GM23248 (cell line): ENCODE results near the gene ZER1. TPM values are rescaled to one million over a fixed set of nuclear protein-coding genes. Genes with fewer than 3 reads are reported as not detected.

Source experiments
- DNase-seq: peaks from one replicate; pipeline ENCODE4 v3.0.0-alpha.2; 2015
- H2AFZ ChIP-seq: fragments of 200-600 bp; sonication (generic); 2 replicates; pipeline ENCODE4 v1.6.1; 2016; ENCODE audit warnings: antibody characterized with exemption
- H3F3A ChIP-seq: fragments of 200-600 bp; sonication (generic); 2 replicates; pipeline ENCODE4 v1.6.1; 2016; ENCODE audit warnings: mild to moderate bottlenecking, antibody characterized with exemption, mixed run types; ENCODE audit not compliant: insufficient read depth
- H3K27ac ChIP-seq: fragments of 200-600 bp; sonication (generic); 2 replicates; pipeline ENCODE4 v1.5.1; 2016; ENCODE audit warnings: mild to moderate bottlenecking
- H3K27me3 ChIP-seq: fragments of 200-600 bp; sonication (generic); replicated peaks from 2 replicates; pipeline ENCODE4 v1.6.1; 2016; ENCODE audit warnings: mild to moderate bottlenecking; ENCODE audit not compliant: insufficient read depth
- H3K36me3 ChIP-seq: fragments of 200-600 bp; sonication (generic); 2 replicates; pipeline ENCODE4 v1.6.1; 2016; ENCODE audit warnings: low read depth, mild to moderate bottlenecking
- H3K4me1 ChIP-seq: fragments of 200-600 bp; sonication (generic); 2 replicates; pipeline ENCODE4 v1.6.1; 2016; ENCODE audit warnings: mild to moderate bottlenecking; ENCODE audit not compliant: insufficient read depth
- H3K4me2 ChIP-seq: fragments of 200-600 bp; sonication (generic); one replicate; pipeline ENCODE4 v1.6.1; 2016; ENCODE audit warnings: mild to moderate bottlenecking; ENCODE audit not compliant: unreplicated experiment
- H3K4me3 ChIP-seq: fragments of 200-600 bp; sonication (generic); 2 replicates; pipeline ENCODE4 v1.5.1; 2016; ENCODE audit warnings: mild to moderate bottlenecking
- H3K79me2 ChIP-seq: fragments of 200-600 bp; sonication (generic); 2 replicates; pipeline ENCODE4 v1.6.1; 2016; ENCODE audit warnings: mild to moderate bottlenecking; ENCODE audit not compliant: insufficient read depth
- H3K9ac ChIP-seq: fragments of 200-600 bp; sonication (generic); 2 replicates; pipeline ENCODE4 v1.6.1; 2016; ENCODE audit warnings: mild to moderate bottlenecking
- H3K9me2 ChIP-seq: fragments of 200-600 bp; sonication (generic); 2 replicates; pipeline ENCODE4 v1.6.1; 2016; ENCODE audit warnings: mixed run types, mild to moderate bottlenecking, moderate library complexity; ENCODE audit not compliant: insufficient read depth
- H3K9me3 ChIP-seq: fragments of 200-600 bp; sonication (generic); one replicate; pipeline ENCODE4 v1.6.1; 2017; ENCODE audit warnings: low read depth
- H4K20me1 ChIP-seq: fragments of 200-600 bp; sonication (generic); 2 replicates; pipeline ENCODE4 v1.6.0; 2016; ENCODE audit not compliant: insufficient read depth
- EZH2 ChIP-seq: fragments of 200-600 bp; sonication (generic); IDR thresholded peaks from 2 replicates; pipeline ENCODE4 v1.6.1; 2018; ENCODE audit warnings: antibody characterized with exemption, mild to moderate bottlenecking; ENCODE audit not compliant: insufficient read depth, poor library complexity, severe bottlenecking
- EZH2phosphoT487 ChIP-seq: fragments of 200-600 bp; sonication (generic); IDR thresholded peaks from 2 replicates; pipeline ENCODE4 v1.6.1; 2018; ENCODE audit warnings: antibody characterized with exemption, moderate library complexity, mild to moderate bottlenecking, low read depth; ENCODE audit not compliant: insufficient read depth
- WGBS, 2 experiments: methylation state at CpG; one replicate each; pipeline ENCODE4 v1.1.6; 2015 to 2017; ENCODE audit warnings: low lambda C conversion rate in 2 of 2, low coverage in 1 of 2; ENCODE audit errors: missing lambda C conversion rate in 2 of 2; 5-methylcytosine and 5-hydroxymethylcytosine counted together
- in situ Hi-C: fragments of 300-500 bp; cut with MboI; formaldehyde crosslinking; loops from 2 replicates; pipeline ENCODE4 v1.15.0; 2020
- polyA plus RNA-seq: library from polyadenylated mRNA; unstranded; fragments of >200 nt; fragmentation: Nextera tagmentation; extraction: Ambion mirVana; gene quantifications from 2 replicates; pipeline ENCODE4 v1.2.1, GENCODE V29; 2016
- total RNA-seq: library from RNA; depleted of rRNA; stranded (reverse); fragments of >200 nt; shearing (Covaris generic); gene quantifications from 2 replicates; pipeline ENCODE4 v1.2.3, GENCODE V29; 2014; rRNA removed

The ZER1 gene
- 28.9 and 61.7 TPM in 2 replicates for total RNA-seq
- 18.7 and 20.0 TPM in 2 replicates for polyA plus RNA-seq

DNA sequence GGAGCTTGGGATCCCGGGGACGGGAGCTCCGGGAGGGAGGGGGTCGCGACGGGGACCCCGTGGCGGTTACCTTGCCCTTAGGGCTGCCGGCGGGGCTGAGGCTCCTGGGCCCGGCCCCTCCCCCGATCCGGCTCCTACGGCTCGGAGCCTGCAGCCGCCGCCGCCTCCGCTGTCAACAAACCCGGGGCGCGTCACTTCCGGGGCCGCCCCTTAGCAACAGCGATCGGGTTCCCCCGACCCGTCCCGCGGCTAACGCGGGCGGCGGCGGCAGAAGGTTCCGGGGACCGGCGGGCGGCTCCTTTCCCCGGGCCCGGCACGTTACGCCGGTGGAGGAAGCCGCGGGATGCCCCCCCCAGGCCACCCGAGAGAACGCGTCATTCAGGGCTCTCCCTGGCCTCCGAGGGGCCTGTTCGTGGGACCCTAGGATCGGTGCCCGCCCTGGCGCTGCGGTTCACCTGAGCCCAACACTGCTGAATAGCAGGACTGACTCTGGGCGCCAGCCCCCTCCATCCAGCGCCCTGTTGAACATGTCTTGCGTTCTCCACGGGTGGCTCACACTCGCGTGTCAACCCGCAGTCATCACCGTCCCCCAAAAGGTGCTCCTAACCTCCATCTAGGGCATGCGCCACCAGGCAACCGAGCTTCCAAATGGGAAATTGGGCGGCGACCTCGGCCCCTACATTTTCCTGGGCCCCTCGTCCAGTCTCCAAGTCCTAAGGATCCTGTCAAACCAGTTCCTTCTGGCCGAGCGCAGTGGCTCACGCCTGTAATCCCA lies at the start of gene ZER1:
ZER1 (minus strand) TSS at position 183 of the 775 bp plus-strand sequence. CDS start 16,362 bp downstream, outside the sequence.
- no peaks in the 10 kb centered on the region for H4K20me1 ChIP-seq
- H3K4me1 ChIP-seq, result peaks cover 5% of the 10 kb centered on the region
- no peaks in the 10 kb centered on the region for H3K27me3 ChIP-seq
- H3K9me2 ChIP-seq, result no peaks in the 10 kb centered on the region
- H3K4me2 ChIP-seq, result peak within 1 kb of the TSS; percentile 83
- H3K9me3 ChIP-seq, result no peaks in the 10 kb centered on the region
- H2AFZ ChIP-seq, result peak within 1 kb of the TSS; percentile 91
- WGBS, 2 experiments, result 1 to 2% methylated on average over 58 to 64 of the region's 72 CpGs
- in situ Hi-C loops, result no loop called here
- no peaks in the 10 kb centered on the region for H3K36me3 ChIP-seq
- peaks cover 42% of the 10 kb centered on the region for H3K79me2 ChIP-seq
- H3K9ac ChIP-seq, result peak within 1 kb of the TSS; percentile 95
- DNase-seq, result peak; percentile 98
- no peak for TF ChIP-seq EZH2phosphoT487
- no peak for TF ChIP-seq EZH2
- peak within 1 kb of the TSS; percentile 93 for H3K4me3 ChIP-seq
- peak within 1 kb of the TSS; percentile 89 for H3K27ac ChIP-seq
- no peaks in the 10 kb centered on the region for H3F3A ChIP-seq

DNA sequence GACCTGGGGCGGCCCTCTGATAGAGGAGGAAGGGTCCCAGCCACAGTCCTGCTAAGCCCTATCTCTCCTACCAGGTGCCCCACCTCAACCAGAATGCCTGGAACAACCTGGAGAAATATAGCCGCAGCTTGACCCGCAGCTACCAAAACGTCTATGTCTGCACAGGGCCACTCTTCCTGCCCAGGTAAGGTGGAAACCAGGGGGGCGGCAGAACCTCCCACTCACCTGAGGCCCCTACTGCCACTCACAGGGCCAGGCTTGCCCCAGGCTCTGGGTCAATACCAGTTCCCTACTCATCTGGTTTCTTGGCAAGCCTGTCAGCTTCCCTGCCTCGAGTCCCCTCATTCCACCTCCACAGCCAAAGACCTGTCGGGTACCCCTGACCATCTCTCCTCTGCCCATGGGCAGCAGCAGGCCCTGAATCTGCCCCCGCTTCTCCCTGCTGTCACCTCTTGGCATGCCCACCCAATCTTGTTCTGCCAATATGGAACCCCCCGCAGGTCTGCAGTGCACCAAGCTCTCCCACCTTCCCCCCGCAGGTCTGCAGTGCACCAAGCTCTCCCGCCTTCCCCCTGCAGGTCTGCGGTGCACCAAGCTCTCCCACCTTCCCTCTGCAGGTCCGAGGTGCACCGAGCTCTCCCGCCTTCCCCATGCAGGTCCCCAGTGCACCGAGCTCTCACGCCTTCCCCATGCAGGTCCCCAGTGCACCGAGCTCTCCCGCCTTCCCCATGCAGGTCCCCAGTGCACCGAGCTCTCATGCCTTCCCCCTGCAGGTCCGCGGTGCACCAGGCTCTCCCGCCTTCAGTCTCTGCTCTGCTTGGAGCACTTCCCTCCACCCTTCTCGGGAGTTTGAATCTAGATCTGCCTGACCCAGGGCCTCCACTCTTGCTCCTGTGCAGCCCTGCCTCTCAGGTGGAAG lies 49.2 kb upstream of the ZER1 start:
- in situ Hi-C loops, result no loop called here
- Histone ChIP-seq H3K27me3 (no peaks in the 10 kb centered on the region), H3K4me3 (no peak overlapping the region), H3K9me3 (no peaks in the 10 kb centered on the region), H3K9ac (no peak overlapping the region), H3F3A (no peaks in the 10 kb centered on the region), H3K9me2 (no peaks in the 10 kb centered on the region), H3K4me1 (peaks cover 3% of the 10 kb centered on the region; the same call in 1 of the 2 replicates), H3K36me3 (no peaks in the 10 kb centered on the region), H3K4me2 (no peak overlapping the region), H4K20me1 (no peaks in the 10 kb centered on the region), H3K27ac (no peak overlapping the region), H3K79me2 (no peaks in the 10 kb centered on the region), H2AFZ (no peak overlapping the region)
- DNase-seq, result no peak
- TF ChIP-seq EZH2phosphoT487 (no peak), EZH2 (no peak)
- WGBS, 2 experiments, result 89% methylated on average over 21 to 24 of the region's 24 CpGs

DNA sequence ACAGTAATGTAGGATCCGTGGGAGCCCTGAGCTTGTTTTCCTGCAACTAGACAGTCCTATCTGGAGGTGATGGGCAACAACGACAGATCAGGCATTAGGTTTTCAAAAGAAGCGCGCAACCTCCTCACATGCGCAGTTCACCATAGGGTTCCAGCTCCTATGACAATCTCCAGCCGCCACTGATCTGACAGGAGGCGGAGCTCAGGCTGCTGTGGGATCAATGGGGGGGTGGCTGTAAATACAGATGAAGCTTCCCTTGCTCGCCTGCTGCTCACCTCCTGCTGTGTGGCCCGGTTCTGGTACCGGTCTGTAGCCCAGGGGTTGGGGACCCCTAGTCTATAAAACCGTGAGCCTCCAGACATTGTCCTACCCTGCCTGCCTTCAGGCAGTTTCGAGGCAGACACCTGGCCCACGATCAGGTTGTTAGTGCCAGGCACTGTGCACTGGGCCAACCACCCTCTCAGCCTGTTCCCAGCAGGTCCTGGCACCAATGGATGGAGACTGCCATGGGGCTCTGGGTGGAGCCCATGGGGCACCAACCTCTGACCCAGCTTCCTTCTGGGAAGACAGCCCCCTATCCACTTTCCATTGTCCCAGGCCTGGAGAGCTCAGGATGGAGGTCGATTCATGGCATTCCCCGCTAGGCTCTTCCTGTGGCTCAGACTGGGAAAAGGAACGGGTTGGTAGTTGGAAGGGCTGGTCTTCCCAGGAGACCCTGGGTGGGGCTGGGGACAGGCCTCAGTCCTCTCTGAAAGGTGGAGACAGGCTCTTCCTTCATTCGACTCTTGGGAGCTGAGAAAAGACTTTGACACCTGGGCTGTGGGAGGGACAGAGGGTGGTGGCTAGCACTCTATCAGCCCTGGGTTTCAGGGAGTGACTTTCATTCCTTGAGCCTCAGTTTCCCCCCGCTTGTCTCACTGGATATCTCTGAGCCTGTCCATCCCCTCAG lies 48.3 kb upstream of the ZER1 start:
- TF ChIP-seq EZH2 (no peak), EZH2phosphoT487 (no peak)
- H3K27me3 ChIP-seq, result no peaks in the 10 kb centered on the region
- peak overlapping the region; percentile 80 for H3K4me2 ChIP-seq
- H3K79me2 ChIP-seq, result no peaks in the 10 kb centered on the region
- DNase-seq, result peak; percentile 82
- no peaks in the 10 kb centered on the region for H3K9me2 ChIP-seq
- no peaks in the 10 kb centered on the region for H4K20me1 ChIP-seq
- WGBS, 2 experiments, result 36 to 37% methylated on average over 18 of the region's 18 CpGs
- H3K4me1 ChIP-seq, result peaks cover 3% of the 10 kb centered on the region; the same call in 1 of the 2 replicates
- peak overlapping the region; percentile 66; the same call in 1 of the 2 replicates for H3K9ac ChIP-seq
- no peak overlapping the region for H2AFZ ChIP-seq
- no peaks in the 10 kb centered on the region for H3K36me3 ChIP-seq
- in situ Hi-C loops, result no loop called here
- peak overlapping the region; percentile 80 for H3K4me3 ChIP-seq
- no peaks in the 10 kb centered on the region for H3F3A ChIP-seq
- H3K27ac ChIP-seq, result no peak overlapping the region
- no peaks in the 10 kb centered on the region for H3K9me3 ChIP-seq
